Glomerular visceral epithelial cell (primary cell): ENCODE data around the gene HS3ST6.
"Not testable (repeated sequence)": the region's sequence is repeated elsewhere in the genome, so short reads cannot be mapped to it uniquely, and the experiment has no call there.

Experiments used
- DNase-seq: peaks from one replicate; pipeline ENCODE4 v3.0.0-alpha.2; 2016; ENCODE audit errors: extremely low spot score

The HS3ST6 gene

DNA sequence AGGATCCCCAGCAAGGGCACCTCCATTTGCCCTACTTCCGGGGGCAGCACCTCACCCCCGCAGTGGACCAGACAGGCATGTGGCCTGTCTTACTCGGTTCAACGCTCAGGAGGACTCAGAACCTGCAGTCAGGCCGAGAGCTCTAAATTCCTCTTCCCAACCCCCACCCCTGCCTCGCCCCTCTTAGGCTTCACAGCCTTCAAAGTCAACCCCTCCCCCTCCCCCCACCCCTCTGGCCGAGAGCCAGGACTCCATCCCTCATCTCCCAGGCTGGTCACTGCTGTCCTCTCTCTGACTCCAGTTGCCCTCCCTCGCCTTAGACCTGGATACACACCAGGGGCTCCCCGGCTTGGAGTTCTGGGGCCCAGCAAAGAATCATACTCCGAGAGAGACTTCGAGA lies 8.1 kb upstream of the HS3ST6 start:
- no peak for DNase-seq

DNA sequence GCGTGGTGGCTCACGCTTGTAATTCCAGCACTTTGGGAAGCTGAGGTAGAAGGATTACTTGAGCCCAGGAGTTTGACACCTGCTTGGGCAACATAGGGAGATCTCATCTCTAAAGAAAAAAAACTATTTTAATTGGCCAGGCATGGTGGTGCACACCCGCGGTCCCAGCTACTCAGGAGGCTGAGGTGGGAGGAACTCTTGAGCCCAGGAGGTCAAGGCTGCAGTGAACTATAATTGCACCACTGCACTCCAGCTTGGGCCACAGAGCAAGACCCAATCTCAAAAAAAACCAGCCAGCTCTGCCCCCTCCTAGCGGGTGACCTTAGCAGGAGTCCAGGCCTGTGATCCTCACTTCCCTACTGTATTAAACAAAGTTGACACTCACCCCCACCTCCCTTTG lies 5.9 kb upstream of the HS3ST6 start:
- DNase-seq = no peak

DNA sequence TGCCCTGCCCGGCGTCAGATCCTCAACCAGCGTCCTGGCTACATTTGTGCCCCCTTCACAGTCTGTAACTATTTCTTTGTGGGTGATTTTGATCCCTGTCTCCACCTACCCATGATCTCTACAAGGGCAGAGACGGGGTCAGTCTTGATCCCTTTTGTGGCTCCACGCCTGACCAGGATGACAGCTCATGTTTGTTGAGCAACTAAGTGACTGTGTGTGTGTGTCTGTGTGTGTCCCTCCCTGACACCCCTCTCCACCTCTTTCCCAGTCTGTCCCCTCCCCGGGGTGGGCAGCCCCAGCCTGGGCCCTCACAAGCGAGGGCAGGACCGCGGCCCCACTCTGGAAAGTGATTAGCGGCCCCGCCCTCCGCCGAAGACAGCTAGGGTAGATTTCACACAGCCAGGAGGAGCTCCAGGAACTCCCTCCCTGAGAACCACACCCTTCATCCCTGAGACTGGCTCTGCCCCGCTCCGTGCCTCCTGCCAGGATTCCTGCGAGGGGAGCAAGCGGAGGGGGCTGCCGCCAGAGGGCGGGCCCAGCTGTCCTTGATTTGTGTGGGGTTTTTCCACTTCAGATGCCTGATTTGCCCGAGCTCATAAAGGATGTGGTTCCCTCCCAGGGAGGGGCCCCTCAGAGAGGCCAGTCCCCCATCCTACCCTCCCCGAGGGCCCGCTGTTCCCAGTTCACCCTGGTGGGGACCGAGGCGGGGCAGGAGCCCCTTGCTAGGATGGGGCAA lies 5.3 kb upstream of the HS3ST6 start:
- DNase-seq = peak; percentile 45

DNA sequence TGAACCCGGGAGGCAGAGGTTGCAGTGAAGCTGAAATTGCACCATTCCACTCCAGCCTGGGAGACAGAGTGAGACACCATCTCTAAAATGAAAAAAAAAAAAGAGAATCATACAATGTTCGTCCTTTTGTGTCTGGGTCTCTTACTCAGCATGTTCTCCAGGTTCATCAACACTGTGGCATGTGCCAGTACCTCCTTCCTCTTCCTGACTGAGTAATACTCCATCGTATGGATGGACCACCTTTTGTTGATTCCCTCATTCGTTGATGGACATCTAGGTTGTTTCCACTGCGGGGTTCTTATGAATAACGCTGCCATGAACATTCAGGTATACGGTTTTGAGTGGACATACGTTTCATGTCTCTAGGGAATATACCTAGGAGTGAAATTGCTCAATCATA lies 4.1 kb upstream of the HS3ST6 start:
- no peak for DNase-seq

DNA sequence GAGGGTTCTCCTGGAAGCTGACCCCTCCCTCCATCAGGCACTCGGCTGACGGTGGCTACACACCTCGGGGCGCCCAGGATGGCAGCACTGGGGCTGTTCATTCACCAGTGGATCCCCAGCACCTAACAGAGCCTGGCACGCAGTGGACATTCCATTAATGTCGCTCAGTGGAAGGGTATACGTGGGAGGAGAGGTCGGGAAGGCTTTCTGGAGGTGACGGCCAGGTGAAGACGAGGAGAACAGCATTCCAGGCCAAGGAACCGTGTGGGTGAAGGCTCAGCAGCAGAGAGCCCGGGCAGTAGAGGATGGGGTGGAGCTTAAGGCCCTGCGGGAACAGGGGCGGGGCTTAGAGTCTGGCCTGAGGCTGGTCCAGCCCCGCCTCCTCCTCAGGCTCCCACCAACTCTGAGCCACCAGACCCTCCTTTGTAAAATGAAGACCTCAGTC lies 2.5 kb upstream of the HS3ST6 start:
- DNase-seq = no peak

DNA sequence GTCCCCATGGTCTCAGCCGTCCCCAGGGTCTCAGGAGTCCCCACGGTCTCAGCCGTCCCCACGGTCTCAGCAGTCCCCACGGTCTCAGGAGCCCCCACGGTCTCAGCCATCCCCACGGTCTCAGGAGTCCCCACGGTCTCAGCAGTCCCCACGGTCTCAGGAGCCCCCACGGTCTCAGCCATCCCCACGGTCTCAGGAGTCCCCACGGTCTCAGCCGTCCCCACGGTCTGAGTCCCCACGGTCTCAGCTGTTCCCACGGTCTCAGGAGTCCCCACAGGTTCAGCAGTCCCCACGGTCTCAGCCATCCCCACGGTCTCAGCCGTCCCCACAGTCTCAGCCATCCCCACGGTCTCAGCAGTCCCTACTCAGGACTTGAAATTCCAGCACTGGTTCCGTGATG lies 1.9 kb upstream of the HS3ST6 start:
- not testable (repeated sequence) for DNase-seq

DNA sequence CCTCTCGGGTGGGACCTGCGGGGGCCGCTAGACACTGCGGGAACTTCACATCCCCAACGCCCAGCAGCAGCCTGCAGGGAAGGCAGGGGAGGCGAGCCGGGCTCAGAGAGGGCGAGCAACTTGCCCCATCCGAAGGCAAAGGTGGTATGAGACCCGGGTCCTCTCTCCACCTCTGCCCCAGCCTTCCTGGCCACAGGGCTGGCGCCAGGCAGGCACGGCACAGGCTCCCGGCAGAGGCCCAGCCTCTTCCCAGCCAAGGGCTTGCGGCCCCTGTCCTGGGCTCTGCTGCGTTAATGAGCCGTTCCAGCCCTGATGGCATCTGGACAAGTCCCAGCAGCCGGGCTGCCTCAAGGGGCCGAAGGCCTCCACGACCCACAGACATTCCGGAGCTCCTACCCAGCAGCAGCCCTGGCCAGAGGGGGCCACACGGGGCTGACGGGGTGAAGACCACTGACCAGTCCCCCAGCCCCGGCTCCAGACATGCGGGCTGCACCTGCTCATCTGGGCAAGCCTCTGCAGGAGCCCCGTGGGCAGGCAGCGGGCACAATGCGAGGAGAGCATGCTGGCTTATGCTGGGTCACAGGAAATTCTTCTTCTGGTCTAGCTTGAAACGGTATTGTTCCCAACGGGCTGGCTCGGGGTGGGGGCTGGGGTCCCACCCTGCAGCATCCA lies 1.2 kb upstream of the HS3ST6 start:
- DNase-seq = no peak

DNA sequence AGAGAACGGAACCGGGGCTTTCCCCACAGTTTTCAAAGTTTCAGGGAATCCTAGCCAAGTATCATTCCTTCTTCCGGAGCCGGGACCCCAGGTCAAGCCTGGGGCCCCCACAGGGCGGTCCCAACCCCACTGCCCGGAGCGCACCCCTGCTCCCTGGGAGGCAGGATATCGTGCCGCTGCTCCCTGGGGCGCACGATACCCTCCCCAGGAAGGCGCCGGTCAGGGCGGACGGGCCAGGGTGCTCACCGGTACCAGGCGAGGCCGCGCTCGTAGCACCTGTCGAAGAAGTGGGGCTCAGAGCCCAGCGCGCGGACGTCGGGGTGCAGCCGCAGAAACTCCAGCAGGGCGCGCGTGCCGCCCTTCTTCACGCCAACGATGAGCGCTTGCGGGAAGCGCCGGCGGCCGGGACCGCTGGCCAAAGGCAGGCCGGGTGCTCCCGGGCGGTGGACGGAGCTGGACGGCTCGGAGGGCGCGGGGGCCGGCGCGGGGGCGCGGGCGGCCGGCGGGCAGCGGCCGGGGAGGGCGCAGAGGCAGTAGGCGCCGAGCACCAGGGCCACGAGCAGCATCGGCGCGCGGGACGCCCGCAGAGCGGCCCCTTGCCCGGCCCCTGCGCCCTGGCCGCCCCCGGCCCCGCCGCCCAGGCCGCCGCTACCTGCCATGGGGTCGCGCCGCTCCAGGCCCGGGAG lies 407 bp downstream of the HS3ST6 start:
- no peak for DNase-seq

DNA sequence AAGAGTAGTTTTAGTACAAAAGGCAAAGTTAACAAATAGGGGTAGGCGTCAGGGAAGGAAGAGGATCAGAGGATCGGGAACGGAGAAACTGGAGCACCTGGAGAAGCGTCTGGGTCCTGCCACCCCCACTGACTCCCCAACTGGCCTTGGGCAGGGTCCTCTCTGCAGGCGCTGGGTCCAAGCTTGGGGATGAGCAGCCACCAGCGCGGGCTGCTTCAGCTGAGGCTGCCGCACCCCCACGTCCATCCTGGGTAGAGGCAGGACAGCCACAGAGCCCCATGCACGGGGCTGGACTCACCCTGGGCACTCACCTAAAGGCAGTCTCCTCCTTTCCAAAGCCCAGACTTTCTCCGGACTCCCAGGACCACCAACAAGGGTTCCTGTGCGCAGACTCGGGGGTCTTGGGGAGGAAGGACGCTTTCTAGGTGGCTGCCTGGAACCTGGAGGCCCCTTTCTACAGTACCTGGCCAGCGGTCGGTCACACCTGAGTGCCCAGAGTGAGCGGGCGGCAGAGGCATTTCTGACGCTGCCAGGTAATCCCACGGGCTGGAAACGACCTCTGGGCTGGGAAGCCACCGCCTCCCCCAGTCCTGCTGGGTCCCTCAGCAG lies 1.1 kb downstream of the HS3ST6 start:
- no peak for DNase-seq

DNA sequence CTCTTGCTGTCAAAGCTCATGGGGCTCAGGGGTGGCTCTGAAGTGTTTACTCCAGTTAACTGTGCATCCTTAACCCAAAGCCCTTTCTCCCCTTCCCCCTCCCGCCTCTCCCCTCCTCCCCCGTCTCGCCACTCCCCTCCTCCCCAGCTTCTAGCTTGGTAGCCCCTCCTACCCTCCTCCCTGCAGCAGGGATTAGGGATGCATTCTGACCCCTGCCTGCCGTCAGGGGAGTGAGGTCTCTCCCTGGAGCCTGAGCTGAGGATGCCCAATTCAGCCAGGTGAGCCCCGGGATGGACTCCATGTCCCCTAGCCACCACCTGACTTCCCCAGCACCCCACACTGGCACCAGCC lies 1.6 kb downstream of the HS3ST6 start:
- no peak for DNase-seq

DNA sequence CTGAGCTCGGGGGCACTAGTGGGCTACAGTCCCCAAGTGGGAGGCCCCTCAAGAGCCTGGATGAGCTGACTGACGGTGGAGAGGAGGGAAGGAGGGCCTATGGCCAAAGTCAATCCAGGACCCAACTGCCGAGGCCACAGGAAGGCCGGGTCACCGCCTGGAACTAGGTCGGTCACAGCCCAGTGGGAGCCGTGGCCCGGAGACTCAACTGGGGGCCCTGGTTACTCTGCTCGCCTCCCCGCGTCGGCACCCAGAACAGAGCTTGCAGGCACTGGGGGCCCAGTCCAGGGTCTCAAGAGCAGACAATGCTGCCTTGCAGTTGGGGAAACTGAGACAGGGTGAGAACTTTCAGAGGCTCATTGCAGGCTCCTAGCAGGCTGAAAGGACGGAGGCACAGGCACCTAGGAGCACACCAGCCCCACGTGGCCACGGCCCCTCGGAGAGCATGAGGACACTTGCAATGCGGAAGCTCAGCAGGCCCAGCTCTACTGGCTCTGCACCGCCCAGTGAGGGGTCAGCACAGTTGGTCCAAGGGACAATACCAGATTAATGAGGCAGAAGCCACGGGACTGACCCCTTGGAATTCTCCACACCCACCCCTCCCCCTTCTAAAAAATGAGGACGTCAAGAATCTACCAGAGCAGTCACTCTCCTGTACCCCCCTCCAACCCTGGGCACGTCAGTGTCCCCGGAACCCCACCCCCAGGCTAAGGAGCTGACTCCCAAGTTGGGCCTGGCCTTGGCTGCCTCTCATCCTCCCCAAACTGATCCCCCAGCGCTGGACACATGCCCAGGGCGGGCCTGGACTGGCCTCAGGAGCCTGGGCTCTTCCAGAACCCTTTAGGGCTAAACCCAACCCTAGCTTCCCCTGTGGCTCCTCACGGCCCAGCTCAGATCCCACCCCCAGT lies 2.2 kb downstream of the HS3ST6 start:
- DNase-seq = no peak

DNA sequence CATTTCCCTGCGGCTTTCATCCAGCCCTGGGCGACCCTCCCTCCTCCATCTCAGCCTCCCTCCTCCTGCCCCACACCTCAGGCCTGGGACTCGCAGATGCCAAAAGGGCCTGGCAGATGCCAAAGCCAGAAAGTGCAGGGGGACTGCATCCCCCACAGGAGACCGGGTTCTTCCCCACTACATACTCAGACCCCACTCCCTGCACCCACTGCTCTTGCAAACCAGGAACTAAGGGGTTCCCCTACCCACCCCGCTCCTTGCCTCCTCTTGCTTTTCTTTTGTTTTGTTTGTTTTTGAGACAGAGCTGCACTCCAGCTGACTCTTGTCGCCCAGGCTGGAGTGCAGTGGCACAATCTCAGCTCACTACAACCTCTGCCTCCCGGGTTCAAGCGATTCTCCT lies 3.2 kb downstream of the HS3ST6 start:
- DNase-seq = no peak

DNA sequence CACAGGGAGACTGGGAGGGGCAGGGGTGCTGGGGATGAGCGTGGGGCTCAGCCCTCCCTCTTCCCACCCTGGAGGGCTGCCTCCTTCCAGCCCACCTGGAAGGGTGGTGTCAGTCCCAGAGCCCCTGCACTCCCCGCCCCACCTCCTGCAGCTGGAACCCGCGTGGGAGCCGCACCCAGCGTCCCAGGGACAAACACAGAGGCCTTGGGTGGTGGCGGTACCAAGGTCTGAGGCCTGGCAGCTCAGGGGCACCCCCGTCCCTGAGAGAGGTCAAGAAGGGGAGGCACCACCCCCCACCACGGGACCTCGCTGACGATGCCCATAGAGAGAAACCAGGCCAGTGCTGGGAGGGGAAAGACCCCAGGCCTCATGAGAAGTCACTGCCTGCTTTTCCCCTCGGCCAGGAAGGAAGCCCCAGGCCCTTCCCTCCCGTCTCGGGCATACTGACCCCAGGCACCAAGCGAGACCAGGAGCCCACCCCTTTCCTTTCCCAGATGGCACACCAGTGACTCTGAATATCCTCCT lies 4.1 kb downstream of the HS3ST6 start:
- no peak for DNase-seq

DNA sequence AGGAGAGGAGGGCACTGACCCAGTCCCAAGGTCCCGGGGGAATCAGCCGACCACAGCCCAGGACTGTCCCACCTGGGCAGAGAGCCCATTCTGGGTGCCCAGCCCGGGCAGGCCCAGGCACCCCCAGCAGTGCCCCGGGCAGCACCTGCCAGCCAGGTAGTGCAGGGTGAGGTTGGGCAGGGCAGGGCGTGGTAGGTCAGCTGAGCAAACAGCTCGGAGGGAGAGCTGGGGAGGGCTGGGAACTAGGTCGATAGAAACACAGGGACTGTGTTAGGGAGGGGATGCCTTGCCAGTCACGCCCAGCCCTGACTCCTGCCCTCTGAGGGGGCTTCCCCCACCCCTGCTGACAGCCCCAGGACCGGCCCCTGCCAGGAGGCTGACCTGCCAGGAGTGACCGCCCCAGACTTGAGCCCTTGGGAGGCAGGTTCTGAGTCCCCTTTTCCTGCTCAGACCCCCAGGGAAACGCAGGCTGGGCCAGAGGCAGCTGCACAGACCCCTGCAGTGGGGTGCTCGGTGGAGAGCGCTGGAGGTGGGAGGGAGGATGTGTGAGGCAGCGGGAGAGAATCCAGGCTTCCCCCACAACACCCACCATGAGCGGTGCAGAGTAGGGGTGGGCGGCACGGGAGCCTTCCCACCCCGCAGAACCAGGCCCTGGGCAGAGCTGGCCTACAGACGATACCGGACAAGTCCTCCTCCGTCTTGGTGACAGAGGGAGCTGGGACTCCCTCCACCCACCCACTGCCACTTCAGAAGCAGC lies 4.7 kb downstream of the HS3ST6 start:
- no peak for DNase-seq

DNA sequence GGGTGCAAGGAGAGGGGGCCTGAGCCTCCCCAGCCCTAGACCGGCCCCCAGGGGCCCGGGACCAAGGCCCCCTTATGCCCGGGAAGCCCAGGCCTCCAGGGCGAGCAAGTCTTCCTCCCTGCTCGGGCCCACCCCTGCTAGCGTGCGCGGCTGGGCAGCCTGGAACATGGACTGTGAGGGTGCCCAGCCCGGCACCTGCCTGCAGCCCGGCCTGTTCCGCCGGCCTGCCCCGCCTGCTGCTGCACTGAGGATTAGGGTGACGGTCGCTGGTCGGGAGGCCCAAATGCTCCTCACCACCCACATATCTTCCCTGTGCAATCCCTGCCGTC lies 6.0 kb downstream of the HS3ST6 start:
- DNase-seq = no peak

DNA sequence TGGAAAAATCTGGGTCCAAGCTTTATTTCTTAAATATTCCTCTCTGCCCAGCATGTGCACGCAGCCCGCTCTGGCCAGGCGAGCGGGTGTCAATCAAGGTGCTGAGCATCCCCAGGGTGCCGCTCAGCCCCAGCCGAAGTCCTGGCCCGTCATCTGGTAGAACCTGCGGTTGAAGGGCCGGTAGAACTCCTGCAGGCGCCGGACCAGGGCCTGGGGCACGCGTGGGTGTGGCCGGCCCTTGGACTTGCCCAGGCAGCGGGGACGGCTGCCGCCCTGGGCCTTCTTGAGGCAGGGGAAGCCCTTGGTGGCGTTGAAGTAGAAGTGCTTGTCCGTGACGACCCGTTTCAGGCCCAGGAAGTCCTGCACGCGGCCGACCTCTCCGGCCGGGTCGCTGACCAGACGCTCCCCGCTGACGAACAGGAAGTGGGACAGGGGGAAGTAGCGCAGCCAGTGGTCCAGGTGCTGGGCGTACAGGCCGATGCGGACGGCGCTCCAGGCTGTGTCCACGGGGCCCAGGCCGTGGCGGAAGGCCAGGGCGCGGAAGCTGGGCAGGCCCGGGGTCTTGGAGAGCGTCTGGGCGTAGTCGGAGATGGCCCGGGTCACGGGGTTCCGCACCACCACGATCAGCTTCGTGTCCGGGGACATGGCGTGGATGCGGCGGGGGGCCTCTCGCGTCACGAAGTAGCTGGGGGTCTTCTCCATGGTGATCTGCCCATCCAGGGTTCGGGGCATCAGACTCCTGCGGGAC lies 6.6 kb downstream of the HS3ST6 start:
- no peak for DNase-seq

DNA sequence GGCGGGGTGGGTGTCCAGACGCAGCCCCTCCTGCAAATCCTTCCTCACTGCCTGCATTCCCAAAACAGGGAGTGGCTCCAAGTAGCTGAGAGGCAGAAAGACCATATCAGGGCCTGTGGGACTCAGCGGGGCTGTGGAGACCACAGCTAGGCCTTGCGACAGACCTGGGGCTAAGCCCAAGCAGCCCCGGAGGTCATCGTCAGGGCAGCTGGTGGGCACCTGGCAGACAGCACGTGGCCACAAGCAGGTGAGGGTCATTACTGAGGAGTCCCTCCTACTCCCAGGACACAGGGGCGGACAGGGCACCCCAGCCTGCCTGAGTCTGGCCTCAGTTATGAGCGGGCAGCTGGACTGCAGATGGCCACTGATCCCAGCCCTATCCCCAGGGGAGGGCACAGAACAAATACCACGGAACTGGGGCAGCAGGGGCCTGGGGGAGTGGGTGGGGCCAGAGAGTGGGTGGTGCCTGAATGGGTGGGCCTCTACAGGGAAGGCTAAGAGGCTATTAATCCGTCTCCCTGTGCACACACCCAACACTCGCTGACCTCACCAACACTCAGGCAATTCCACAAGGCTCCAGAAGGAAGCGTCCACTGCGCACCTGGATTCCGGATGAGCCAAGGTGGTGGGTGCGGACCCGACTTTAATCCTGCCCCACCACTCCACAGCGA lies 8.5 kb downstream of the HS3ST6 start:
- no peak for DNase-seq

DNA sequence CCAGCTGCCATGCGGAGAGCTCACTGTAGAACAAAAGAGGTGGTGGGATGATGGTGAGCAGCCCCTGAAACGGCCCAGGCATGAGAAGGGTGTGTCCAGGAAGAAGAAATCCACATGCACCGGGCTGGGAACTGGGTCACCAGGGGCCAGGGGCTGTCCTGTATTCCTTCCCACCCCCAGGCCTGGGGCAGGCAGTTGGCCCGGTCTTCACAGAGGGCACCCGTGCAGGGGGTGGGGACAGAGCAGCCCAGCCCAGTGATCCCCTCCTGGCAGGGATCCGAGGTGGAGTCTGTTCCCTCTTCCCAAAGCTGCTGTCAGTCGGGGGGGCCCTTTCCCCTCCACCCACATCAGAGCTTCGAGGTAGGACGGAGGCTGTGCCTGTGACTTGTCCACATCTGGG lies 9.2 kb downstream of the HS3ST6 start:
- no peak for DNase-seq

DNA sequence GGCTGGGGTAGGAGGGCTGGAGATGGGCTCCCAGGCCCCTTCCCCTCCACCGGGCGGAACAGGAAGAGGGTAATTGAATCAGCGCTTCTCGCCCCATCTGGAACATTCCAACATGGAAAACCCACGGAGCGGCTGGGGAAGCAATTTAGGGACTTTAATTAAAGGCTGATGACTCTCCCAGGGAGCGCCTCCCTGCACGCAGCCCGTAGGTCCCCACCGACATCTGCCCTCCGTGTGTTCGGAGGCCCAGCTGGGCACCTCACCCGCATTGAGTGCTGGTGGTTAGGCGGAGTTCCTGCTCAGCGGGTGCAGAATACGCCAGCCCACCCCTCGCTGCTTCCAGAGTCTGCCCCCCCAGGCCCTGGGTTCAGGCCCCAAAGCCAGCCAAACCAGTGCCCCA lies 10.0 kb downstream of the HS3ST6 start:
- no peak for DNase-seq
